ENCODE results near the gene ARHGAP10.
"Not testable (repeated sequence)": the region's sequence is repeated elsewhere in the genome, so short reads cannot be mapped to it uniquely, and the experiment has no call there.

ARHGAP10 gene

DNA sequence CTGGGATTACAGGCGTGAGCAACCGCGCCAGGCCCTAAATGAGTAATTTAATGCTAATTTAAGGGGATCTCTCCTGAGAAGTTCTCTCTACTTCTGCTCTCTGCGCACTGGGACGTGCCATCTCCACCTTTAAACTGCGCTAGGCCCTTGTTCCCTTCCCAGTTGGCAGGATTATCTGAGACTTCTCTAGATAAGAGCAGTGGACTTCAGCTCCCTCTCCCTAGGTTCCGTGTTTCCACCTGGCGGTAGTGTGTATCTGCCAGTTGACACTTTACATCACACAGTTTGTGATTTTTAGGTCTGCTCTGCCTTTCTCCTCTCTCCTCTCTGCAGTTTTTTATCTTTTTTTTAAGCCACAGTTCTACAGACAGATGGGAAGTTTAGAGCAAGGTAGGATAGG is 40.2 kb downstream of the ARHGAP10 start:
- DNase-seq: no peak

DNA sequence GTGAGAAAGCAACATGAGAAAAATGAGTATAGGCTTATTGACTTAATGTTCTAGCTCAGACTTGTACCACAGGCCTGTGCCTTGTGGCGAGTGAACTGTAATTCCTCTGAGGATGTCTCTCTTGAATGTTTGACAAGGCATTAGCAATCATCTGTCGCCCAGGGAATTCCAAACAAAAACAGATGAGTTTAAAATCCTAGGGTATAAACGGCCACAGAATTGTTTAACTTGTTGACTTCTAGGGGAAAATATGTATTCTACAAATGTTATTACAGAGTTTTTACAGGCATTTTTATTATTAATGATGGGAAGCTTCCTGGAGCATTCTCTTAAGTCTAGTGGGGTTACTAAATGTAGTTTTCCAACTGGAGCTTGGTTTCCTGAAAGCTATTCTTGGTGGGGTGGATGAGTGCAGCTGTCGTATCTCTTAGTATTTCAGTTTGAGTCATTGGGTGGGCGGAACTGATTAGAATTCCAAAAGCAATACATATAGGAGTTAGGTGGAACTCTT is 40.6 kb downstream of the ARHGAP10 start:
- DNase-seq: no peak

DNA sequence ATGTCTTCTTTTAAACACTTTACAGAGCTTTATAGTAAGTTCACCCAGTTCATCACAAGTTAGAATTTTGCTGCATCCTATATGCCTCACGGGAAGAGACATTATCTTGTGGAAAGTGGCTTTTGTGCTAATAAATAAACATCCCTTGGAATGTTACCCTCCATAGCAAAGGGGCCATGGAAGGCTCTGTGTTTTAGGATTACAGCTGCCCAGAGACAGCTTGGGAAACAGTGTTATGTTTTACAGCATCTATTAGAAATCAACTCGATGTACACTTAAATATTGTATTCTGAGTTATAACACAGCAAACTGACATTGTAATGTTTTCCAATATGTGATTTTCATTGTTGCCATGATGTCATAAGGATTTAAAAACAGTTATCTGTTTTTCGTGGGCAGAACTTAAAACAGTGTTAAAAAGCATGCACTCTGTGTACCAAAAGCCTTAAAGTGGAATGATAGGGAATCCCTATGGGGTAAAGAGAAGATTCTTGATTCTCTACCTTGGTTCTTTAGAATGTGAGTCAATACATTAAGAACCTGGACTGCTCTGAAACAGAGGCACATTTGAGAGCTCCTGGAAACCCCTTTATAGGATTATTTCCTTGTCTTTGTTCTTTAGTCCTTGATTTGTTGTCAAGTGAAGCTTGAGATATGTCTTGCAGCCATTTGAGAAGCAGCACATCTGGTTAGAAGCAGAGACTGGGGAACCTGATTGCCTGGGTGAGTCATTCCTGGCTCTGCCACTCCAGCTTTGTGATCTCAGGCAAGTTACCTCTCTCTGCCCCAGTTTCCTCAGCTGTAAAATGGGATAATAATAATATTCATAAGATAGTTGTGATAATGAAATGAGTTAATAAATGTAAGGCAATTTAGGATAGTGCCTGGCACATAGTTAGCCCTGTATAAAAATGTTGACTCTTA is 41.6 kb downstream of the ARHGAP10 start:
- DNase-seq: no peak

DNA sequence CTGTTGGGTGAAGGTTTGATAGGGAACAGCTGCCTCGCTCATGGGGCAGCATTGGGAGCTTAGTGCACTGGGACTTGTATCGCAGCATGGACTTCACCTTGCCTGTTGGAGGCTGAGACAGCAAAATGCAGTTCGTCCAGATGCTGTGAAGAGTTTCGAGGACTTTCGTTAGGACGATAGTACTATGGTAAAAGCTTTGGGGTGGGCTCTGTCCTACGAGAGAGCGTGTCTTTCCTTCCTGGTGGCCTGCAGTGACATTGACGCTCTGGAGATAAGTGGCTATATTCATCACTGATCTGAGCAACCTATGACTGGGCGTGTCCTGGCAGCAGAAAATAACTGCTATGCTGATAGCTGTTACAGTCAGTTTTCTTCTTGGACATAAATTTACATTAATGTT is 44.8 kb downstream of the ARHGAP10 start:
- no peak for DNase-seq

DNA sequence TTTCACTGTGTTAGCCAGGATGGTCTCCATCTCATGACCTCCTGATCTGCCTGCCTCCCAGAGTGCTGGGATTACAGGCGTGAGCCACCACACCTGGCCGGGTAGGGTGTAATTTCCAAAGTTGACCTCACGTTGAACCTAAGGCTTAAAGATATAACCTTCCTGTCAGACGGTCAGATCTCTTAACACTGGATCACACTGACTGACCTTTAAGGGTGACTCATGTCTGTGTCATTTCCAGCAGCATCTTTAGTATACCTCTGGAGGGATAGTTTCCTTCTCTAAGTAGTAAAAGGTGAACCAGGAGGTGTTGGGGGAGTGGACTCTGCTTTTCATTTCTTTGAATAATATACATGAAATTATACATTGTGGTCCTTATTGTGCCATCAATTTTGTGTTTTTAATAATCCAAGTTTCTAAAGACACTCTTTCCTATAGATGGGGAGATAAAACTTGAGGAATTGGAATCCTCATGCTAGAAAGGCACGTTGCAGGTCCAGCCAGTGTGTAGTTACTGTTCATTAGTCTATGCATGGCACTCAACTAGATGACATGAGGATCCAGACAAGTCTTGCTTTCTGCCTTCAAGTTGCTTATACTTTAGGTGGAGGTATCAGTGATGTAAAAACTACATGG is 45.7 kb downstream of the ARHGAP10 start:
- no peak for DNase-seq

DNA sequence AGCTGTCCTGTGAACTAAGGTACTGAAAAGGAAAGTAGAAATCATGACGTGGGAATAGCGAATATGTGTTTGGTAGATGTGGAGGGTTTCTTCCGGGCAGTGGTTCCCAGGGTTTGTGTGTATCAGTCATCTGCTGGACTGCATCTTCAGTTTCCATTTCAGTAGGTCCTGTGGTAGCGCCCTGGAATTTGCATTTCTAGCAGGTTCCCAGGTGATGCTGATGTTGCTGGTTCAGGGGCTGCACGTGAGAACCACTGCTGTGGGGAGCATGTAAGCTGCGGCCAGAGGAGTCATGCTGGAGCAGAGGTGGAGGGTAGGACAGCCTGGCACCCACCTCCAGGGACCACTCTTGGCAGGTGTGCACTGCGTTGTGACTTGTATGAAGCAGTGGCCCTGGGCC is 47.1 kb downstream of the ARHGAP10 start:
- no peak for DNase-seq

DNA sequence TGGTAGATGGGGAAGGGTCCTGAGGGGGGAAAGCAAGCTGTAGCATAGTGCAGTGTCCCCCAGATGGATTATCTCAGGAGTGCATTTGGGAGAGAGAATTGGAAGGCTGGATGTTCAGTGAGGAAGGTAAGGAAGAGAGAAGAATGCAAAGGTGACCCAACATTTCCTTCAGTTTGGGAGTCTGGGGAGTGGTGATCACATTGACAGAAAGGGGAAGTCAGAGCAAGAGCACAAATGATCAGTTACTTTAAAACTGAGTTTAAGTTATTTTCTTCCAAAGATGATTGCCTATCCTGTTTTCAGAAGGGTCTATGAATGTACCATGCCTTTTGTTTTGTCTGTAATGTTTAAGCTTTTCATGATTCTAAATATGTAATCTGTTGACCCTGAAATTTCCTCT is 47.6 kb downstream of the ARHGAP10 start:
- DNase-seq: no peak

DNA sequence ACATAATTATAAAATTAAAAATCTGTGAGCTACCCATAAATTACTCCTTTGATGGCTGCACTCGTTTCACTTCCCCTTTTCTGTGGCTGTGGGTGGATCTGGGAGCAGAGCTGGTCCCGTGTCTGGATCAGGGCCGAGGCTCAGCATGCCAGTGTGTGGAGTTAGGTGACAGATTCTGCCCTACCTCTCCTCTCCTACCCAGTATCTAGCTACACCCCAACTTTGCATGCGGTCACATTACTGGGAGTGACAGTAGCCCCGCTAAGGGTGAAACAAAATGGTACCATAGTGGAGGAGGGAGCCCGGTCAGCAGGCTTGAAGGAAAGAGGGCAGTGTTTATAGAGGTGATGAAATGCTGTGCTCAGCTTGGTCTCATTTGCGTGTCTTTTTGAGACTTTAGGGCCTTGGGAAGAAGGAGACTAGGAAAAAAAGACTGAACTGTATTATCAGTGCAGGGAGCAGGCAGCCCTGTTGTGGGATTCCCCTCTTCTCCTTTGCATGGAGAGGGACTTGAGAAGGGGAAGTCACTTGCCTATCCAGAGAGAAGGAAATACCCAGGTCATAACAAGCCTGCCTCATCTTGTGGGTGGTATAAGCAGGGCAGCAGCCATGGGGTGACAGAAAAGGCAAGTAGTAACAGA is 48.4 kb downstream of the ARHGAP10 start:
- no peak for DNase-seq

DNA sequence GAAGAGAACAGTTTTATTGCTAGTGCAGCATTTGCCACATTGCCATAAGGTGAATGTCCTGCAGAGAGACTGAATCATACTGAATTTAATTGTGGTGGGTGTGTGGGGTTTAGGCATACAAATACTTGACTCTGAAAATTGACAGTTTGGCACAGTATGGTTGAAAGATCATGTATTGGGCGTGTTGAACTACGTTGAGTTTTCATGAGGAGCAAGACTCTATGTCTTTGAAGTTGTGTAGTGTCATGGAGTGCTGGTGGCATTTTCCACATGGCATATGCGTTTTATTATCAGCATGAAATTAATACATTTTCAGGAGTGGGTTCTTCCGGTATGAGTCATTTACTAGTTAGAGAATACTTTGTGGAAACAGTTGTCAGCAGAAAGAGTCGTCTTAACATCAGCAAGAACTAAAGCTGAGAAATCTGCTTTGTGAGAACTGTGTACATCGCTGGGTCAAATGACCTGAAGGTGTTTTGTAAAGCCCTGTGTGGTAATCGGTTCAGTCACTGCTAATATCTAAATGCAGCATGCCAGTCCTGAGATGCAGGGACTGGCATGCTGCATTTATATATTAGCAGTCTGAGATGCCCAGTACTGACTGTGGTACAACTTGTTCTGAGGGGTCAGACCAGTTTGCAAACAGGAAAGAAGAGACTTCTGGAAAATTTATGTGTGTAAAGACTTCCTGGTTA is 50.3 kb downstream of the ARHGAP10 start:
- no peak for DNase-seq

DNA sequence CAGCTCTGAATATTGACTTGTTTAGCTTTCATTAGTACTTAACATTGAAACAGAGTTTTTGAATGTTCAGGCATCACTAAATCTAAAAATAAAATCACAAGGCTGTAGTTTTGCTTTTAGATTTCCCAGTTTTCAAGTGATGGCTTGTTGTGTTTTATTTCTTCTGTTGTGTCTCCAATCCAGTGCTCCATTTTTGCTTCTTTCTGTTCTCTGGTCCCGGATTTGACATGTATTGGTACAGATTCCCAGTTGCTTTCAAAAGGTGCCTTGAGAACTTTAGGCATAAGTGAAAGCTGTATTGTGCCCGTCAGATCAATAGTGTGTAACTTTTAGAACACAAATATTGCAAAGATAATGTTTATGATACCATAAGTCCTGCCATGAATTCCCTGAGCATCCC is 53.2 kb downstream of the ARHGAP10 start:
- no peak for DNase-seq

DNA sequence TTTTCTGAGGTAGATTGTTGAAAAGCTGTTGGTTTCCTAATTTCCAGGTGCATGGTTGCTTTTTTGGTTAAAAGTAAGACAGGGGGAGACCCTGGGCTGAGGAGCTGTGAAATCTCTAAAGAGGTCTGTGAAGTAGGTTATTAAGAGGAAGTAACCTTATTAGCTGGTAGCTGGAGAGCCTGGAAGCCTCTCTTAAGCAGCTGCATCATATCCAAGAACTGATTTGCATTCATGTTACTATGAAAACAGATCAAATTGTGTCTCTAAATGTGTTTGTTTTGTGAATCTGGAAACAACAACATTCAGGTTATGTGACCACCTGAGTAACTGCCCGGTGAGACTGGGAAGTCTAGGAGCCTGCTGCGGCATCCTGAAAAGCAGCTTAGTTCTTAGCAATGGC is 54.1 kb downstream of the ARHGAP10 start:
- DNase-seq: no peak

DNA sequence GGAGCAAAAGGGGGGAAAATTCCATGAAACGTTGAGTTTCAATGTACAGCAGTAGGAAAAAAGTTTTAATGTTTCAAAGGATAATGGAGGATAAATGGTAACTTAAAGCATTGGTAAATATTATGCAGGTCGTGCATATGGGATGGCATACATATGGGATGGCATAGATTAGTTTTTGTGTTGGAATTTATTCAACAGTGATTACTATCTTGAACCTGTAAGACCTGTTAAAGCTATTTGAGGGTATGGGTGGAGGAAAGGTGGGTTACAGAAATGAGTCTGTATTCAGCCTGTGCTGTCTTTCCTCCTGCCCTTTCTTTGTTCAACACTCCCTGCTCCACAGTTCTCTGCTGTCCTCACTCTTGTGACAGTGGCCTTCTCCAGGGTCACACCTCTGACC is 54.6 kb downstream of the ARHGAP10 start:
- DNase-seq: no peak

DNA sequence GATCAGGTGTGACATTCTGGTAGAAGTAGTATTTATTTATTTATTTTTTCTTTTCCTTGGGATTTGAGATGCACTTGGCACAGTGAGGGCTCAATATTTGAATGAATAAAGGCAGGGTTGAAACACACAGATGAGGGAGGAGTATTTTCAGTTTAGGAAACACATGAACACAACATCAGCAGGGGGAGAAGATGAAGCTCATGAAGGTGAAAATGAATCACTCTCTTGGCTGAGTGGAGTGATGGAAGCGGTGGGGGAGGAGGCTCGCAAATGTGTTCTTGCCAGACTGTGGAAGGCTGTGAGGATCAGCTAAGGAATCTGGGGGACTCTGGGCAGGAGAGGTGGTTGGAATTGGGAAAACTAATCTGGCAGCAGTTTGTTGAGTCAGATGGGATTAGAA is 55.3 kb downstream of the ARHGAP10 start:
- DNase-seq: no peak

DNA sequence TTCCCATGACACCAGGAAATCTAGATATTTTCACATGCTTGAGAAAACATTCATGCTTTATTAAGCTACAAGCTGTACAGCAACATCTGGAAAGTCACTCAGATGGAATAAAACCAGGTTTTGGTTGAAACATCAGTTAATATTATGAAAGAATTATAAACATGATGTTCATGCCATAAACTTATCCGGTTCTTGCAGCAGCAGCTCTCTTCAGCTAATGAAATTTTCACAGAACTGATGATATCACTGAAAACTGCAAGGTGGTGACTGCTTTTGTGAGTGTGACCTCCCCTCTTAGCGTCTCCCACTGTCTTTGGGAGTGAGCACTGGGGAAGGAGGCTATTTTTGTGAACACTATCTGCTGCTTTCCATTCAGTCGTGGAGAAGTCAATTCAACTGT is 56.9 kb downstream of the ARHGAP10 start:
- DNase-seq: no peak

DNA sequence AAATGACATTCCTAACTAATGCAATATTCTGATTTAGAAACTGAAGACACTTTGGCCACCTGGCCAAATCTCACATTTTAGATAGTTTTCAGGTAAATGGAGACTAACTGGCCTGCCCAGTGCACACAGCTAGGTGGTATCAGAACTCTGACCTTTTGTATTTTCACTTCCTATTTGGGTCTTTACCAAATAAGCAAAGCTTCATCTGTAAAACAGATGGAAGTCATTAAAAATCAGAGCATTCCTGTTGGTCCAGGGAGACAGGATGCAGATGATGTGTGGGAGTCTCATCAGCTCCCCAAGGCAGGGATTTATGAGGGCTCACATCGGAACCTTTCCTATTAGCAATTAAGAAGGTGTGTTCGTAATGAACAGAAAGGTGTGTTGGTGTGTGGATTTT is 57.7 kb downstream of the ARHGAP10 start:
- no peak for DNase-seq

DNA sequence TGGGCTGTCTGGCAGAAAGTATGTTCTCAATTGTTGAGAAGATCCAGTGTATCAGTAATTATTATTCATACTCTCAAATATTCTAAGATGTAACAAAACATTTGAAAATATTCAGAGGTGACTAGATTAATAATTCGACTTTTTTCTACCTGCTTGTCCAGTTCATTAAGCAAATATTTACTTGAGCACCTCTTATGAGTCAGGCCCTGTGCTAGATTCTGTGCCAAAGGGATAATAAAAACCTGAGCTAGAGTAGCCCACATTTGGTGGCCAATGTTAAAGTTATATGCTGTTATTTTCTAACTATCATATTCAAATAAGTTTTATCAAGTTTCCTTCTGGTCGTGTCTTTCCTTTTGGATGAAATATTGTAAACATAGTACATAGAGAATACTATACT is 58.5 kb downstream of the ARHGAP10 start:
- no peak for DNase-seq

DNA sequence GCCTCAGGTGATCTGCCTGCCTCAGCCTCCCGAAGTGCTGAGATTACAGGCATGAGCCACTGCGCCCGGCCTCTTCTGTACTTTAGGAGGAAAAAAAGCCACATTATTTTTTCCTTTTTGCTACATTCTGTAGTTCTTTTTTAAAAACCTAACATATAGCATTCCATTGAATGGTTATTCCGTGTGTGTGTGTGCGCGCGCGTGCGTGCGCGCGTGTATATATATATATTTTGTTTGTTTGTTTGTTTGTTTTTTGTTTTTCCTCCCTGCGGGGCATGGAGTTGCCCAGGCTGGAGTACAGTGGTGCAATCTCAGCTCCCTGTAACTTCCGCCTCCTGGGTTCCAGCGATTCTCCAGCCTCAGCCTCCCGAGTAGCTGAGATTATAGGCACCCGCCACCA is 59.5 kb downstream of the ARHGAP10 start:
- DNase-seq: no peak

DNA sequence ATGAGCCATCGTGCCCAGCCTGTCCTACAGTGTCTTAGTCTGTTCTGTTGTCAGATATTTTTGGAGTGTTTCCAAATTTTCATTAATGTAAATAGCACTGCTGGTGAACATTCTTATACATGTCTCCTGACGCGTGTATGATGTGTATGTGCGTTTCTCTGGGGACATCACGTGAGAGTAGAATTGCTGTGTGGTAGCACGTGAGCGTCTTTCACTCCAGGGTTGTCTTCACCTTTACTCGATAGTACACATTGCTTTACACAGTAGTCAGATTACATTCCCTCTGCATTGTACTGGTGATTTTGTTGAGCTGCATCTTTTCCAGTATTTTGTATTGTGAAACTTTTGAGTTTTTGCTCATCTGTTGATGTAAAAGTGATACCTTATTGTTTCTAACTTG is 60.0 kb downstream of the ARHGAP10 start:
- no peak for DNase-seq

DNA sequence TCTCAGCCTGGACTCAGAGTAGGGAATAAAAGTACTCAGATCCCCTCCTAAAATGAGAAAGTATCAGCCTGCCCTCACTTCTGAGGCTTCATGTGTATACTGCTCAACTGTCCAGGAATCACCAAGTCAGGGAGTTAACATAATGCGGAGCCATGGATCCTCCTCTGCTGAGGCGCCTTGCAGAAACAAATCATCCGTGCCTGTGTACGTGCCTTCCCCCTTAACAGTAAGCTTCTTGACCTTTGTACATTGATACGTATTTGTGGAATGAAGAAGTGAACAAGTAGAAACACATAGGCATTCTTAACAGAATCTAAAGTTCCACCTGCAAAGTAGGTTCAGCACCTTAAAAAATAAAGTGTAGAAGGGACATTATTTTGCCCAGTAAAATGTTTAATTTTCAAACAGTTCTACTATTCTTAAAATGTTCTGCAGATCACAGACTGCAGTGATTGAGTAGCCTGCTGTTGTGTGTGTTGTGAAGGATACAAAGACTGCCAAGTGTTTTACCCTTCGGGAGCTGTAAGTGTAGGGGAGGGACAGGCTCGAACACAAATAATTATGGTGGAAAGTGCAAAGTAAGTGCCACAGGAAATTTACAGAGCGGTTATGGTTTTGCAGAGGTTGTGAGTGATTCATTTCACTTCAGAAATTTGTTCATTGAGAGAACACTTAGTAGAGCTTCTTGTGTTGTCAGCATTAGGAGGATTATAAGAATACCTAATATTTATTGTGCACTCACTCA is 61.9 kb downstream of the ARHGAP10 start:
- no peak for DNase-seq

DNA sequence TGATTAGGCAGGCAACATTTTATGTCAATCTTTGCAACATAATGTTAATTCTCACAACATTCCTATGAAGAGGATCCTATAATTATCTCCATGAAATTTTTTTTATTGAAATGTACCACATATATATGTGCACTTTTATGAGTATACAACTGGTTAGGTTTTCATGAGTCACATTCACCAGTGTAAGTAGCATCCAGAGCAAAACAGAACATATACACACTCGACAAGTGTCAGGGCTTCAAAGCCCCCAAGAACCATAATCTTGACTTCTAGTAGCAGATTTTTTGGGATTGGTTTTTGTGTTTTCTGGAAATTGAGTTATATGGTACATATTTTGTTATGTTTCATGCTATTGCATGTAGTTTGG is 62.4 kb downstream of the ARHGAP10 start:
- no peak for DNase-seq

DNA sequence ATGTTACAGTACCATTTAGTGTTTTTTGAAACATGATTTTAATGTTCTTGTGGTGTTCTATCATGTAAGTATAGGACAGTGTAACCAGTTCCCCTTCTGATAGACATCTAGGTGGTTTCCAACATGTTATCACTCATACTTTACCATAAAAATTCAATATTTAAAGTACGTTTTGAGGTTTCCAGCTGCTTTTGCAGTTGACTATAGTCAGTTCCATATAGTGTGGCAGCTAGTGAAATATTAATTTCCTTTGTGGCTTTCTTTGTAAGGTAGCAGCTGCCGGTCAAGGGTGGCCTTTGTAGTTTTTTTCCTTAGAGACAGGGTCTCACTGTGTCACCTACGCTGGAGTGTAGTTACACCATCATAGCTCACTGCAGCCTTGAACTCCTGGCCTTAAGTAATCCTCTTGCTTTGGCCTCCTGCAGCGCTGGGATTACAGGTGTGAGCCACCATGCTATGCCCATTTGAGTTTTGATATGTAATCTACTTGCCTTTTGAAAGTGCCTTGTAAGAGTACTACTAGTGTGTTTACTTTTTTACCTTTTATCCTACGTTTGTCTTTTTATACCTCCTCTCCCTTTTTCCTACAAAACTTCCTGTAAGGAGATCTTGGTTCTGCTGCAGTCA is 63.0 kb downstream of the ARHGAP10 start:
- DNase-seq: no peak

DNA sequence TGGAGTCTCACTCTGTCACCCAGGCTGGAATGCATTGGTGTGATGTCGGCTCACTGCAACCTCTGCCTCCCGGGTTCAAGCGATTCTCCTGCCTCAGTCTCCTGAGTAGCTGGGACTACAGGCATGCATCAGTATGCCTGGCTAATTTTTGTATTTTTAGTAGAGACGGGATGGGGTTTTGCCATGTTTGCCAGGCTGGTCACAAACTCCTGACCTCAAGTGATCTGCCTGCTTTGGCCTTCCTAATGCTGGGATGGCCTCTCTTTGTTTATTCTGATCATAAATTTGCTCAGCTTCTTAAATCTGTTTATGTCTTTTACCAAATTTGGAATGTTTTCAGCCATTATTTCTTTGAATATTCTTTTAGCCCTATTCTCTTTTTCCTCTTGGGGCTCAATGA is 67.2 kb downstream of the ARHGAP10 start:
- not testable (repeated sequence) for DNase-seq

Data from hematopoietic multipotent progenitor cell treated with erythropoietin and hydrocortisone succinate and interleukin-3 and kit ligand, for 8 days (in vitro differentiated cells).